ENCODE measurements around the gene PM20D1. TPM values are rescaled to one million over a fixed set of nuclear protein-coding genes. Genes with fewer than 3 reads are reported as not detected.
A peak's percentile ranks its signal among the peaks of the same experiment; 100 is the strongest.
"Not testable (repeated sequence)": the region's sequence is repeated elsewhere in the genome, so short reads cannot be mapped to it uniquely, and the experiment has no call there.

Gene PM20D1, protein sequence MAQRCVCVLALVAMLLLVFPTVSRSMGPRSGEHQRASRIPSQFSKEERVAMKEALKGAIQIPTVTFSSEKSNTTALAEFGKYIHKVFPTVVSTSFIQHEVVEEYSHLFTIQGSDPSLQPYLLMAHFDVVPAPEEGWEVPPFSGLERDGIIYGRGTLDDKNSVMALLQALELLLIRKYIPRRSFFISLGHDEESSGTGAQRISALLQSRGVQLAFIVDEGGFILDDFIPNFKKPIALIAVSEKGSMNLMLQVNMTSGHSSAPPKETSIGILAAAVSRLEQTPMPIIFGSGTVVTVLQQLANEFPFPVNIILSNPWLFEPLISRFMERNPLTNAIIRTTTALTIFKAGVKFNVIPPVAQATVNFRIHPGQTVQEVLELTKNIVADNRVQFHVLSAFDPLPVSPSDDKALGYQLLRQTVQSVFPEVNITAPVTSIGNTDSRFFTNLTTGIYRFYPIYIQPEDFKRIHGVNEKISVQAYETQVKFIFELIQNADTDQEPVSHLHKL
- total RNA-seq (10 to 100 TPM; 19.1 to 54.6 (median 24.1) TPM), polyA plus RNA-seq (10 to 100 TPM in 1 of 2 donors, 1 to 10 TPM in 1; 5.6 to 15.8 TPM)

GRCh38 chr1:205849619-205850355, at the start of gene PM20D1:
Gene PM20D1, minus strand, starts transcription at chr1:205850132. Its CDS starts 60 bp downstream, at chr1:205850072.
- TF ChIP-seq, protein P1, sequence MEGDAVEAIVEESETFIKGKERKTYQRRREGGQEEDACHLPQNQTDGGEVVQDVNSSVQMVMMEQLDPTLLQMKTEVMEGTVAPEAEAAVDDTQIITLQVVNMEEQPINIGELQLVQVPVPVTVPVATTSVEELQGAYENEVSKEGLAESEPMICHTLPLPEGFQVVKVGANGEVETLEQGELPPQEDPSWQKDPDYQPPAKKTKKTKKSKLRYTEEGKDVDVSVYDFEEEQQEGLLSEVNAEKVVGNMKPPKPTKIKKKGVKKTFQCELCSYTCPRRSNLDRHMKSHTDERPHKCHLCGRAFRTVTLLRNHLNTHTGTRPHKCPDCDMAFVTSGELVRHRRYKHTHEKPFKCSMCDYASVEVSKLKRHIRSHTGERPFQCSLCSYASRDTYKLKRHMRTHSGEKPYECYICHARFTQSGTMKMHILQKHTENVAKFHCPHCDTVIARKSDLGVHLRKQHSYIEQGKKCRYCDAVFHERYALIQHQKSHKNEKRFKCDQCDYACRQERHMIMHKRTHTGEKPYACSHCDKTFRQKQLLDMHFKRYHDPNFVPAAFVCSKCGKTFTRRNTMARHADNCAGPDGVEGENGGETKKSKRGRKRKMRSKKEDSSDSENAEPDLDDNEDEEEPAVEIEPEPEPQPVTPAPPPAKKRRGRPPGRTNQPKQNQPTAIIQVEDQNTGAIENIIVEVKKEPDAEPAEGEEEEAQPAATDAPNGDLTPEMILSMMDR (IDR thresholded peaks at IDR 0.05), result no peak
- H3K9me3 ChIP-seq, result no peaks in the 10 kb centered on the region
- H3K4me1 ChIP-seq, result peaks cover 23 to 31% (median 24%) of the 10 kb centered on the region in 3 donors
- H3K27me3 ChIP-seq, result no peaks in the 10 kb centered on the region
- peak within 1 kb of the TSS in 2 of 4 donors; percentile 57 to 68 for H3K27ac ChIP-seq
- DNase-seq (peak; percentile 74 to 93 (median 86)), ATAC-seq (peak; percentile 80 to 96 (median 86)), FAIRE-seq (no peak)
- no peaks in the 10 kb centered on the region for H3K36me3 ChIP-seq
- WGBS, 2 donors, result 57 to 88% methylated on average over 39 of the region's 39 CpGs
- intact Hi-C loops (cut with DNase I), result no loop called here
- peak within 1 kb of the TSS; percentile 5 to 63 (median 34) for H3K4me3 ChIP-seq

DNA sequence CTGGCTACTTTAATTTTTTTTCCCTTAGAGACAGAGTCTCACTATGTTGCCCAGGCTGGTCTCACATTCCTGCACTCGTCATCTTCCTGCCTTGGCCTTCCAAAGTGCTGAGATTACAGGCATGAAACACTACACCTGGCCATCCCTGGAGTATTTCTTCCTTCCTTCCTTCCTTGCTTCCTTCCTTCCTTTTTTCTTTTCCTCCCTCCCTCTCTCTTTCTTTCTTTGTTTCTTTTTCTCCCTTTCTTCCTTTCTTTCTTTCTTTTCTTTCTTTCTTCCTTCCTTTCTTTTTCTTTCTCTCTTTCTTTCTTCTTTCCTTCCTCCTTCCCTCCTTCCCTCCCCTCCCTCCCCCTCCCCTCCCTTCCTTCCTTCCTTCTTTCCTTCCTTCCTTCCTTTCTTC, 46.4 kb upstream of the PM20D1 start:
- no peaks in the 10 kb centered on the region for H3K36me3 ChIP-seq
- DNase-seq, result no peak
- no peak overlapping the region for H3K4me3 ChIP-seq
- no peaks in the 10 kb centered on the region for H3K27me3 ChIP-seq
- H3K9me3 ChIP-seq, result no peaks in the 10 kb centered on the region
- no peak for ATAC-seq
- 85 to 94% methylated on average over 1 of the region's 1 CpG for WGBS, 2 donors
- H3K27ac ChIP-seq, result no peak overlapping the region
- intact Hi-C loops (cut with DNase I), result no loop called here
- no peak for FAIRE-seq
- H3K4me1 ChIP-seq, result no peaks in the 10 kb centered on the region
- TF ChIP-seq, protein P1 (IDR thresholded peaks at IDR 0.05), result no peak

DNA sequence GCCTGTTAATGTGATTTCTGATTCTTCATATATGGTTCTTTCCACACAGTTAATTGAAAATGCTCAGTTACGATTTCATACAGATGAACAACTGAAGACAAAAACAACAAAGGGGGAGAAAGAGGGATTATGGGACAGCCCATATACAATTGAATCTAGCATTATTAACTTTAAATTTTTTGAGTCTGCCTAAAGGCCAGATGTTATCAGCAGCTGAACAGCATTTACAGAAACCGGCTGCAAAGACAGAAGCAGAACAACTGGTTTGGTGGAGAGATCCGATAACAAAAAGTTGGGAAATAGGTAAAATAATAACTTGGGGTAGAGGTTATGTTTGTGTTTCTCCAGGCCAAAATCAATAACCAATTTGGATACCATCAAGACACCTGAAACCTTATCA, 44.2 kb upstream of the PM20D1 start:
- FAIRE-seq, result not testable (repeated sequence)
- WGBS, 2 donors, result 44 to 54% methylated on average over 3 of the region's 3 CpGs

DNA sequence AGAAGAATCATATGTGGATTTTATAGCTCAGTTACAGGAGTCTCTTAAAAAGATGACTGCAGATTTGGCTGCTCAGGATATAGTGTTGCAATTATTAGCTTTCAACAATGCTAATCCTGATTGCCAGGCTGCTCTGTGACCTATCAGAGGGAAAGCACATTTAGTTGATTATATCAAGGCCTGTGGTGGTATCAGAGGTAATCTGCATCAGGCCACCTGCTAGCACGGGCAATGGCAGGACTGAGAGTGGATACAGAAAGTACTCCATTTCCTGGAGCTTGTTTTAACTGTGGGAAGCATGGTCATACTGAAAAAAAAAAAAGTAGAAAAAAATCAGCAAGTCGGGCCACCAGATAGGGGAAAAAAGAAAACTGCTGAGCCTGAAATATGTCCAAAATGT, 42.2 kb upstream of the PM20D1 start:
- H3K27me3 ChIP-seq; H3K9me3 ChIP-seq; DNase-seq; intact Hi-C loops (cut with DNase I); H3K4me3 ChIP-seq; ATAC-seq; H3K27ac ChIP-seq; FAIRE-seq; H3K36me3 ChIP-seq; H3K4me1 ChIP-seq: not testable (repeated sequence)
- WGBS, 2 donors, result 37 to 50% methylated on average over 2 of the region's 2 CpGs

More for the DNA sequence above, 44.2 kb upstream of the PM20D1 start:
- DNase-seq; H3K27me3 ChIP-seq; H3K4me1 ChIP-seq; H3K9me3 ChIP-seq; H3K4me3 ChIP-seq; ATAC-seq; intact Hi-C loops (cut with DNase I); H3K36me3 ChIP-seq; H3K27ac ChIP-seq: not testable (repeated sequence)

- WGBS, 2 donors, result 72 to 82% methylated on average over 2 of the region's 2 CpGs
- intact Hi-C loops (cut with DNase I); H3K4me3 ChIP-seq; H3K9me3 ChIP-seq; H3K27me3 ChIP-seq; H3K4me1 ChIP-seq; DNase-seq; ATAC-seq; FAIRE-seq; H3K27ac ChIP-seq; H3K36me3 ChIP-seq: not testable (repeated sequence)
These were observed 41.5 kb upstream of the PM20D1 start for GRCh38 chr1:205891481-205891880.

- H3K36me3 ChIP-seq; H3K4me3 ChIP-seq; H3K27me3 ChIP-seq; H3K4me1 ChIP-seq; DNase-seq; ATAC-seq; intact Hi-C loops (cut with DNase I); FAIRE-seq; H3K27ac ChIP-seq; H3K9me3 ChIP-seq: not testable (repeated sequence)
- 94 to 98% methylated on average over 3 of the region's 3 CpGs for WGBS, 2 donors
These were observed 40.7 kb upstream of the PM20D1 start for GRCh38 chr1:205890631-205891030.

GRCh38 chr1:205889706-205890105, 39.8 kb upstream of the PM20D1 start:
- H3K27ac ChIP-seq; H3K9me3 ChIP-seq; H3K36me3 ChIP-seq; H3K4me3 ChIP-seq; intact Hi-C loops (cut with DNase I); DNase-seq; H3K27me3 ChIP-seq; FAIRE-seq; ATAC-seq; H3K4me1 ChIP-seq: not testable (repeated sequence)
- WGBS, 2 donors, result 71 to 77% methylated on average over 3 of the region's 3 CpGs

DNA sequence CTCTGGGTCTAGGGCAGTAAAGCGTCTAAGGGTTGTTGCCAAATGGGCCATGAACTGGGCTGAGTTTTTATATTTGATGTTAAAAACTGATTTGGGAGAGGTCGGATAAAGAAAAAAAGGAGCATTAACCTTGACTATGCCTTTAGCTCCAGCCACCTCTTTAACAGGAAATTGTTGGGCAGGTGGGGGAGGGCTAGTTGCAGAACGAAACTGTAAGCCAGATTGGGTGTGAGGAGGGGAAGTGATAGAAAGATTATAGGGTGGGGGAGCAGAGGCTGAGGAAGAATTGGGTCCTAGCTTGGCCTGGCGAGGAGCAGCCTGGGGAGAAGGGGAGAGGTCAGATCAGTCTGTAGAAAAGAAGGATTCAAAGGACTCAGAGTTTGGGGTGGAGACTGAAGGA, 39.1 kb upstream of the PM20D1 start:
- intact Hi-C loops (cut with DNase I); H3K36me3 ChIP-seq: not testable (repeated sequence)

More for the DNA sequence above, 39.1 kb upstream of the PM20D1 start:
- not testable (repeated sequence) for H3K27me3 ChIP-seq, H3K4me3 ChIP-seq, FAIRE-seq, H3K27ac ChIP-seq, H3K4me1 ChIP-seq, ATAC-seq, DNase-seq, H3K9me3 ChIP-seq
- 82 to 90% methylated on average over 4 of the region's 4 CpGs for WGBS, 2 donors
